GM10266 (cell line): ENCODE results near the gene ELN.

Experiments used
- DNase-seq: peaks from one replicate; pipeline ENCODE4 v3.0.0; 2012; ENCODE audit errors: extremely low spot score
- TF ChIP-seq, protein P1 (sequence below): IDR thresholded peaks from 2 replicates; pipeline ENCODE4 v1.5.1; 2012; ENCODE audit warnings: mild to moderate bottlenecking, low read depth; ENCODE audit not compliant: control insufficient read depth, insufficient read depth; ENCODE audit errors: missing control alignments

The ELN gene

GRCh38 chr7:74059037-74059436, 31.1 kb downstream of the ELN start:
- DNase-seq = no peak
- TF ChIP-seq, protein P1, sequence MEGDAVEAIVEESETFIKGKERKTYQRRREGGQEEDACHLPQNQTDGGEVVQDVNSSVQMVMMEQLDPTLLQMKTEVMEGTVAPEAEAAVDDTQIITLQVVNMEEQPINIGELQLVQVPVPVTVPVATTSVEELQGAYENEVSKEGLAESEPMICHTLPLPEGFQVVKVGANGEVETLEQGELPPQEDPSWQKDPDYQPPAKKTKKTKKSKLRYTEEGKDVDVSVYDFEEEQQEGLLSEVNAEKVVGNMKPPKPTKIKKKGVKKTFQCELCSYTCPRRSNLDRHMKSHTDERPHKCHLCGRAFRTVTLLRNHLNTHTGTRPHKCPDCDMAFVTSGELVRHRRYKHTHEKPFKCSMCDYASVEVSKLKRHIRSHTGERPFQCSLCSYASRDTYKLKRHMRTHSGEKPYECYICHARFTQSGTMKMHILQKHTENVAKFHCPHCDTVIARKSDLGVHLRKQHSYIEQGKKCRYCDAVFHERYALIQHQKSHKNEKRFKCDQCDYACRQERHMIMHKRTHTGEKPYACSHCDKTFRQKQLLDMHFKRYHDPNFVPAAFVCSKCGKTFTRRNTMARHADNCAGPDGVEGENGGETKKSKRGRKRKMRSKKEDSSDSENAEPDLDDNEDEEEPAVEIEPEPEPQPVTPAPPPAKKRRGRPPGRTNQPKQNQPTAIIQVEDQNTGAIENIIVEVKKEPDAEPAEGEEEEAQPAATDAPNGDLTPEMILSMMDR = no peak

GRCh38 chr7:74059681-74060588, 32.0 kb downstream of the ELN start:
- DNase-seq = no peak
- TF ChIP-seq, protein P1 = no peak

DNA sequence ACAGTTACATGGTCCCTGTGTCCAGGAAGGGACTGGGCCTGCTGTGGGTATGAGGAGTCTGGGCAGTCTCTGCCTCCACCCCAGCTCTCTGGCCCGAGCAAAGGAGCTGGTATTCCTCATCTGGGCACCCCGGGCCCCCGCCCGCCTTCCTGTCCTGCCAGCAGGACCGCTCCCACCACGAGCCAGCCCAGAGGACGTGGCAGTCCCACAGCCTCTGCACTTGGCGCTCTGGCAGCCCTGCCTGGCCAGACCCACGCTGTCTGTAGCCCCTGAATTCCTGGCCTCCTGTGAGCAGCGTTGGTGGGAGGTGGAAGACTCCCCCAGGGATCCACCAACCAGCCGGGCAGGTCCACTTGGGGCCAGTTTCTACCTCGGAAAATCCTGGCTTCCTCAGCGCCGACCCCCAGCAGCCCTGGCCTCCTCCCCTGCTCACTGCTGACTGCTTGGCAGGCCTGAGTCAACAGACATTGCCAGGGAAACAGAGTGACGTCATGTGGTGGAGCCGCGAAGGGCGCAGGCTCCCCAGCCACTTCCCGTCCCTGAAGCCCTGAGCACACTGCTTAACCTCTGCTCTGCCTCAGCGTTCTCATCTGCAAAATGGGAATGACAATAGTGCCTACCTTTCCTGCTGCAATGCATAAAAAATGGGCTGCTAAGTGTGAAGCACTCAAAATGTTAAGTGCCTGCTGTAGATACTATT, 34.0 kb downstream of the ELN start:
- DNase-seq = peak; percentile 77
- TF ChIP-seq, protein P1 = no peak

DNA sequence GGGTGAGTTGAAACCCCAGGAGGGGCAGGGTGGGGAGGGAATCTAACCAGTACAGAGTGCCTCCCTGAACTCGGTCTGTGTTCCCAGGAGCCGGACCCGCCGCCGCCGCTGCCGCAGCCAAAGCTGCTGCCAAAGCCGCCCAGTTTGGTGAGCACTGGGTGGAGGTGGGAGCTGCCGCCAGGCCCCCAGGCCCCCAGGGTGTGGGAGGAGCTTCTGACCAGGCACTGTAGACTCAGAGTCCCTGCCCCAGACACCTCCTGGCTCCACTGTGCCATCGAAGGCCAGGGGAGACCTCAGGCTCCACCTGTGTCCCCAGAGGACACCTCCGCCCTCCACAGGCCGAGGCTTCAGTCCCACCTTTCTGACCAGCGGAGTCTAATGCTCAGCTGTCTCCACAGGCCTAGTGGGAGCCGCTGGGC, 35.3 kb downstream of the ELN start:
- no peak for DNase-seq
- TF ChIP-seq, protein P1 = no peak

DNA sequence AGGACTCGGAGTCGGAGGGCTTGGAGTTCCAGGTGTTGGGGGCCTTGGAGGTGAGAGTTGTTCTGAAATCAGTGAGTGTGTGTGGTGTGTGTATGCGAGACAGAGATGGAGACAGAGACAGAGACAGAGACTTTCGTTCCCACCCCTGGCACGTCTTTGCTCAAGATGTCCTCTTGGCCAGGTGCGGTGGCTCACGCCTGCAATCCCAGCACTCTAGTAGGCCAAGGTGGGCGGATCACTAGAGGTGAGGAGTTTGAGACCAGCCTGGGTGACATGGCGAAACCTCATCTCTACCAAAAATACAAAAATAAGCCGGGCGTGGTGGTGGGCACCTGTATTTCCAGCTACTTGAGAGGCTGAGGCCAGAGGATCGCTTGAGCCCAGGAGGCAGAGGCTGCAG, 35.7 kb downstream of the ELN start:
- no peak for DNase-seq
- TF ChIP-seq, protein P1 = no peak

DNA sequence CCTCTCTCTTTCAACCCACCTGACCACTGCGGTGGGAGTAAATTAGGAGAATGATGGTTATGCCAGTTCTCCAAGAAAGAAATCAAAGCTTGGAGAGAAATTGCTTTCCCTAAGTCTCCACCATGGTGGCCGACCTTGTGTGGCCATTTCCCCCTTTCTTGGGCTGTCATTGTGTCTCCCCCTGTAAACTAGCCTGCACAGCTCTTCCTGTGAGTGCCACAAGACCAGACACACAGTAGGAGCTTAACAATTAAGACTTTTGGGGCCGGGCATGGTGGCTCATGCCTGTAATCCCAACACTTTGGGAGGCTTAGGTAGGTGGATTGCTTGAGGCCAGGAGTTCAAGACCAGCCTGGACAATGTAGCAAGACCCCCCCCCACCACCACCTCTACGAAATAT, 36.7 kb downstream of the ELN start:
- TF ChIP-seq, protein P1 = no peak
- no peak for DNase-seq

DNA sequence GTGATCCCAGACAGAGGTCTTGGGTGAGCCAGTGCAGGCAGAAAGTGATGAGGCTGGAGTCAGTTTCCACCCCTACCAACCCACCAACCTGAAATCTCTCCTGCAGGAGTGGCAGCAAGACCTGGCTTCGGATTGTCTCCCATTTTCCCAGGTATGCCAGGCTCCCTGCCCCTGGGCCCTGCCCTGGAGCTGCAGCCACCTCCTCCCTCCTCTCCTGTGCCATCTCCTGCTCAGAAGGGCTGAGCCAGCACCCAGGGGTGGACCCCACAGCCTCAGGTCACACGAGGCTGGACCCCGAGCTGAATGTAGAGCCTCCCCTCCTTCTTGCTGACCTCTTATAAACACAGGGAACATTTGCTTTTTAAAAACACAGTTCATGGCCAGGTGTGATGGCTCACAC, 38.7 kb downstream of the ELN start:
- no peak for DNase-seq
- TF ChIP-seq, protein P1 = no peak
